D721Med (cell line): Measurements from ENCODE around the gene BTBD19.

Source experiments
- DNase-seq: peaks from one replicate; pipeline ENCODE4 v3.0.0; 2011; ENCODE audit warnings: low spot score; ENCODE audit not compliant: insufficient read length
- FAIRE-seq: peaks from 2 replicates; lab custom pipeline; 2011; peaks lifted over from hg19 to GRCh38; lab: Jason Lieb, UNC
- CTCF ChIP-seq: IDR thresholded peaks from 2 replicates; pipeline ENCODE4 v1.5.1; 2012; ENCODE audit warnings: mild to moderate bottlenecking, control low read depth; ENCODE audit not compliant: insufficient read depth; ENCODE audit errors: missing control alignments

Gene BTBD19

GRCh38 chr1:44801491-44802305 is 6.6 kb upstream of the BTBD19 start:
- TF ChIP-seq CTCF: no peak
- FAIRE-seq (no peak), DNase-seq (no peak)

- FAIRE-seq: no peak
- DNase-seq: no peak
Observed at GRCh38 chr1:44802306-44803061, 5.8 kb upstream of the BTBD19 start.

GRCh38 chr1:44803062-44803311 is 5.3 kb upstream of the BTBD19 start:
- TF ChIP-seq CTCF: no peak
- FAIRE-seq (no peak), DNase-seq (no peak)

More at GRCh38 chr1:44802306-44803061, 5.8 kb upstream of the BTBD19 start:
- TF ChIP-seq CTCF: no peak

- DNase-seq: no peak
- FAIRE-seq: no peak
- no peak for TF ChIP-seq CTCF
Observed at GRCh38 chr1:44803312-44804095, 4.8 kb upstream of the BTBD19 start.

- no peak for FAIRE-seq
- no peak for TF ChIP-seq CTCF
Observed at GRCh38 chr1:44805311-44806024, 2.9 kb upstream of the BTBD19 start.

GRCh38 chr1:44806025-44806703 is 2.2 kb upstream of the BTBD19 start:
- no peak for FAIRE-seq
- DNase-seq: no peak
- no peak for TF ChIP-seq CTCF

More at GRCh38 chr1:44805311-44806024, 2.9 kb upstream of the BTBD19 start:
- DNase-seq: no peak
